Stimulated activated CD8-positive, alpha-beta memory T cell treated with anti-CD3 and anti-CD28 coated beads, Interleukin-15, amount 100 ng/mL, for 48 hours (primary cell): ENCODE results near the gene KRT222.

Experiments
- DNase-seq, 2 donors: peaks; one replicate each; pipeline ENCODE4 v3.0.0-alpha.2; 2020; ENCODE audit warnings: low read depth in 2 of 2

Gene KRT222

GRCh38 chr17:40658396-40658795, 6.6 kb downstream of the KRT222 start:
- no peak for DNase-seq

GRCh38 chr17:40651939-40652338, 13.0 kb downstream of the KRT222 start:
- DNase-seq: no peak

- peak in 1 of 2 donors; percentile 2 for DNase-seq
Observed at GRCh38 chr17:40648384-40648968, 16.5 kb downstream of the KRT222 start.

GRCh38 chr17:40647624-40648383, 17.2 kb downstream of the KRT222 start, which contains the start of gene SMARCE1:
SMARCE1 (minus strand) TSS chr17:40647818; CDS start chr17:40645802, 2,016 bp downstream.
- peak; percentile 49 for DNase-seq

- DNase-seq: peak; percentile 16 to 20
Observed at GRCh38 chr17:40646791-40647623, 18.0 kb downstream of the KRT222 start.

GRCh38 chr17:40645943-40646342, 19.0 kb downstream of the KRT222 start:
- DNase-seq: no peak

GRCh38 chr17:40645291-40645690, 19.7 kb downstream of the KRT222 start:
- no peak for DNase-seq

GRCh38 chr17:40637931-40638330, 27.0 kb downstream of the KRT222 start:
- no peak for DNase-seq

GRCh38 chr17:40633871-40634270, 31.1 kb downstream of the KRT222 start:
- DNase-seq: no peak

GRCh38 chr17:40632216-40632615, 32.8 kb downstream of the KRT222 start:
- DNase-seq: no peak

- no peak for DNase-seq
Observed at GRCh38 chr17:40629842-40630241, 35.1 kb downstream of the KRT222 start.

- DNase-seq: no peak
Observed at GRCh38 chr17:40625311-40625710, 39.7 kb downstream of the KRT222 start.

- no peak for DNase-seq
Observed at GRCh38 chr17:40623419-40624210, 41.4 kb downstream of the KRT222 start.

- no peak for DNase-seq
Observed at GRCh38 chr17:40622509-40622928, 42.5 kb downstream of the KRT222 start.

- DNase-seq: no peak
Observed at GRCh38 chr17:40621578-40621977, 43.4 kb downstream of the KRT222 start.

- no peak for DNase-seq
Observed at GRCh38 chr17:40621019-40621418, 44.0 kb downstream of the KRT222 start.

GRCh38 chr17:40618754-40619625, 46.0 kb downstream of the KRT222 start:
- no peak for DNase-seq

GRCh38 chr17:40617678-40618240, 47.2 kb downstream of the KRT222 start:
- no peak for DNase-seq

- DNase-seq: no peak
Observed at GRCh38 chr17:40616592-40616991, 48.4 kb downstream of the KRT222 start.

GRCh38 chr17:40615841-40616476, 49.0 kb downstream of the KRT222 start:
- DNase-seq: no peak
